Osteoblast (primary cell): ENCODE results near the gene FADS6. TPM values are rescaled to one million over a fixed set of nuclear protein-coding genes. Genes with fewer than 3 reads are reported as not detected.
A peak's percentile ranks its signal among the peaks of the same experiment; 100 is the strongest.
"Not testable (repeated sequence)": the region's sequence is repeated elsewhere in the genome, so short reads cannot be mapped to it uniquely, and the experiment has no call there.

Experiments
- DNase-seq: peaks from one replicate; pipeline ENCODE4 v3.0.0; 2011; ENCODE audit warnings: low spot score, mixed read lengths; ENCODE audit not compliant: insufficient read length; ENCODE audit errors: missing footprints
- H2AFZ ChIP-seq: 2 replicates; pipeline ENCODE4 v1.6.0; 2011; ENCODE audit warnings: mild to moderate bottlenecking, low read length
- H3K27ac ChIP-seq: 2 replicates; pipeline ENCODE4 v1.5.1; 2011; ENCODE audit warnings: mild to moderate bottlenecking, low read depth, low read length, moderate library complexity
- H3K27me3 ChIP-seq: 2 replicates; pipeline ENCODE4 v1.6.0; 2012; ENCODE audit warnings: mild to moderate bottlenecking, control low read depth, inconsistent platforms, low read length, moderate library complexity; ENCODE audit not compliant: insufficient read depth
- H3K36me3 ChIP-seq: 2 replicates; pipeline ENCODE4 v1.5.1; 2011; ENCODE audit warnings: mild to moderate bottlenecking, low read length, control low read depth, moderate library complexity; ENCODE audit not compliant: insufficient read depth
- H3K4me1 ChIP-seq: 2 replicates; pipeline ENCODE4 v1.5.1; 2011; ENCODE audit warnings: mild to moderate bottlenecking, low read length, control low read depth, moderate library complexity; ENCODE audit not compliant: insufficient read depth
- H3K4me2 ChIP-seq: 2 replicates; pipeline ENCODE4 v1.6.0; 2011; ENCODE audit warnings: mild to moderate bottlenecking, low read length; ENCODE audit not compliant: insufficient read depth
- H3K4me3 ChIP-seq: fragments of 200-600 bp; sonication (generic); 3 replicates; pipeline ENCODE4 v1.5.1; 2012; ENCODE audit warnings: mild to moderate bottlenecking, low read length, inconsistent platforms; ENCODE audit not compliant: insufficient read depth
- H3K79me2 ChIP-seq: 2 replicates; pipeline ENCODE4 v1.6.0; 2012; ENCODE audit warnings: mild to moderate bottlenecking, low read length, control low read depth, inconsistent platforms; ENCODE audit not compliant: insufficient read depth
- H3K9me3 ChIP-seq: 2 replicates; pipeline ENCODE4 v1.5.1; 2011; ENCODE audit warnings: low read depth, low read length, control low read depth
- H4K20me1 ChIP-seq: 2 replicates; pipeline ENCODE4 v1.6.0; 2012; ENCODE audit warnings: mild to moderate bottlenecking, low read length, control low read depth; ENCODE audit not compliant: insufficient read depth
- total RNA-seq: library from RNA; depleted of rRNA; stranded (reverse); fragments of >200 nt; gene quantifications from 2 replicates; pipeline ENCODE4 v1.2.3, GENCODE V29; 2012
- TF ChIP-seq, protein P1 (sequence below): IDR thresholded peaks from 2 replicates; pipeline ENCODE4 v1.5.1; 2011; ENCODE audit warnings: mild to moderate bottlenecking, low read depth, low read length, moderate library complexity; ENCODE audit errors: extremely low read depth

The FADS6 gene
- total RNA-seq, 1 donor, result not detected

DNA sequence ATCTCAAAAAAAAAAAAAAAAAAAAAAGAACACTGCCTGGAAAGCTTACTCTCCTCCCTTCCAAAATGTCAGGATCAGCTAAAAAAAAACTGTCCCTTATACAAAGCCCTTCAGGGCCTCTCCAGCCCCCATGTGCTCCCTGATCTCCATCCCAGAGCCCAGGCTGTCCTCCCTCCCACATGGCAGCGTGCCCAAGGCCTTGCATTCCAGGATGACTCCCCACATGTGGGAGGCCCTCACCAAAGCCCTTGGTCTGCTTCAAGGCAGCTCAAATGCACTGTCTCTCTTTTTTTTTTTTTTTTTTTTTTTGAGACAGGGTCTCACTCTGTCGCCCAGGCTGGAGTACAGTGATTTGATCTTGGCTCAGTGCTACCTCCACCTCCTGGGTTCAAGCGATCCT is 22.9 kb downstream of the FADS6 start:
- H3K27ac ChIP-seq, result no peak overlapping the region
- H3K79me2 ChIP-seq, result peaks cover 12% of the 10 kb centered on the region
- peaks cover 4% of the 10 kb centered on the region for H4K20me1 ChIP-seq
- H3K27me3 ChIP-seq, result no peaks in the 10 kb centered on the region
- H3K36me3 ChIP-seq, result no peaks in the 10 kb centered on the region
- H2AFZ ChIP-seq, result no peak overlapping the region
- H3K9me3 ChIP-seq, result no peaks in the 10 kb centered on the region
- DNase-seq, result peak; percentile 95
- no peak overlapping the region for H3K4me2 ChIP-seq
- H3K4me3 ChIP-seq, result no peak overlapping the region
- TF ChIP-seq, protein P1, sequence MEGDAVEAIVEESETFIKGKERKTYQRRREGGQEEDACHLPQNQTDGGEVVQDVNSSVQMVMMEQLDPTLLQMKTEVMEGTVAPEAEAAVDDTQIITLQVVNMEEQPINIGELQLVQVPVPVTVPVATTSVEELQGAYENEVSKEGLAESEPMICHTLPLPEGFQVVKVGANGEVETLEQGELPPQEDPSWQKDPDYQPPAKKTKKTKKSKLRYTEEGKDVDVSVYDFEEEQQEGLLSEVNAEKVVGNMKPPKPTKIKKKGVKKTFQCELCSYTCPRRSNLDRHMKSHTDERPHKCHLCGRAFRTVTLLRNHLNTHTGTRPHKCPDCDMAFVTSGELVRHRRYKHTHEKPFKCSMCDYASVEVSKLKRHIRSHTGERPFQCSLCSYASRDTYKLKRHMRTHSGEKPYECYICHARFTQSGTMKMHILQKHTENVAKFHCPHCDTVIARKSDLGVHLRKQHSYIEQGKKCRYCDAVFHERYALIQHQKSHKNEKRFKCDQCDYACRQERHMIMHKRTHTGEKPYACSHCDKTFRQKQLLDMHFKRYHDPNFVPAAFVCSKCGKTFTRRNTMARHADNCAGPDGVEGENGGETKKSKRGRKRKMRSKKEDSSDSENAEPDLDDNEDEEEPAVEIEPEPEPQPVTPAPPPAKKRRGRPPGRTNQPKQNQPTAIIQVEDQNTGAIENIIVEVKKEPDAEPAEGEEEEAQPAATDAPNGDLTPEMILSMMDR, result no peak
- peaks cover 26% of the 10 kb centered on the region for H3K4me1 ChIP-seq

DNA sequence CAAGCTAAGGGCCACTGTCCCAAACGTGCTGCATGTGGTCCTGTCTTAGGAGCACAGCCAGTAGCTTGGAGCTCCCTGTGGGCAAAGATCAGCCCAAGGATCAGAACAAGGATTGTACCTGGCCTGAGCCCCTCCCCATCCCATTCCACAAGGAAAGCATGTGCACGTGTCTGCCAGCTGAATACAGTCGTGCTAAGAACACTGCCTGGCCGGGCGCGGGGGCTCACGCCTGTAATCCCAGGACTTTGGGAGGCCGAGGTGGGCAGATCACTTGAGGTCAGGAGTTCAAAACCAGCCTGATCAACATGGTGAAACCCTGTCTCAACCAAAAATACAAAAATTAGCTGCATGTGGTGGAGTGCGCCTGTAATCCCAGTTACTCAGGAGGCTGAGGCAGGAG is 23.4 kb downstream of the FADS6 start:
- H4K20me1 ChIP-seq, H3K9me3 ChIP-seq, H3K27me3 ChIP-seq, H3K4me2 ChIP-seq, H3K36me3 ChIP-seq, H2AFZ ChIP-seq, DNase-seq, H3K4me3 ChIP-seq, H3K27ac ChIP-seq: not testable (repeated sequence)
- peaks cover 12% of the 10 kb centered on the region for H3K79me2 ChIP-seq
- H3K4me1 ChIP-seq, result peaks cover 26% of the 10 kb centered on the region

- H3K4me1 ChIP-seq, result peaks cover 22% of the 10 kb centered on the region
- no peak overlapping the region for H3K4me3 ChIP-seq
- H2AFZ ChIP-seq, result no peak overlapping the region
- no peaks in the 10 kb centered on the region for H3K9me3 ChIP-seq
- H3K79me2 ChIP-seq, result peaks cover 12% of the 10 kb centered on the region
- TF ChIP-seq, protein P1, result no peak
- H3K27me3 ChIP-seq, result no peaks in the 10 kb centered on the region
- no peak for DNase-seq
- no peak overlapping the region for H3K4me2 ChIP-seq
- peaks cover 4% of the 10 kb centered on the region for H4K20me1 ChIP-seq
- H3K36me3 ChIP-seq, result no peaks in the 10 kb centered on the region
- H3K27ac ChIP-seq, result no peak overlapping the region
These were observed 24.6 kb downstream of the FADS6 start for GRCh38 chr17:74868908-74869255.

DNA sequence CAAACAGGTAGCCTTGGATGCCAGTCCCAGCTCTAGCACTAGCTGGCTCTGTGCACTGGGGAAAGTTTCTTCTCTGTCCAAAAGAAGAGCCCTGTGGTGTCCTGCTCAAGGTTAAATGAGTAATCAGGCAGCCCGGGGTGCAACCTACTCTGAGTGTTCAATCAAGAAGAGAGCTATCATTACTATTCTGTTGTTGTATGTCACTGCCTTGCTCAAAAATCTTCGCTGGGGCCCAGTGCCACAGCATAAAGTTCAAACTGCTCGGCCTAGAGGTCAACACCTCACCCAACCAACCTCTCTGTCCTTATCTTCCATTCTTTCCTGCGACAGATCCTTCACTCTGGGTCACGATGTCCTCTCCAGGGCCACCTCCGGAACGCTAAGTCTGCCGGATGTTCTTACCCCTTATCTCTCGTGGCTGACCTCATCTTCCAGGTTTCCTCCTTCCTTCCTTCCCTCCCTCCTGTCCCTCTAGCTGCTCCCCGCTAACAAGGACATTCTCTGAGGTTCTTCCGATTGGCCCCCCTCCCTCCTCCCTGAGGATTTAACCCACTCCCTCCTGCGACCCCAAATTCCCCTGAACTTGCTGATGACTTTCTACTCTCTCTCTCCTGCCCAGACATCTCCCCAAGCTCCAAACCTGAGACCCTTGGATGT is 25.1 kb downstream of the FADS6 start:
- H3K36me3 ChIP-seq, result no peaks in the 10 kb centered on the region
- peaks cover 12% of the 10 kb centered on the region for H3K79me2 ChIP-seq
- no peak for DNase-seq
- peaks cover 18% of the 10 kb centered on the region for H3K4me1 ChIP-seq
- H3K4me3 ChIP-seq, result no peak overlapping the region
- TF ChIP-seq, protein P1, result no peak
- H3K9me3 ChIP-seq, result no peaks in the 10 kb centered on the region
- no peak overlapping the region for H3K4me2 ChIP-seq
- peaks cover 4% of the 10 kb centered on the region for H4K20me1 ChIP-seq
- no peak overlapping the region for H2AFZ ChIP-seq
- no peaks in the 10 kb centered on the region for H3K27me3 ChIP-seq
- H3K27ac ChIP-seq, result no peak overlapping the region
